Stimulated activated CD8-positive, alpha-beta memory T cell treated with anti-CD3 and anti-CD28 coated beads, Interleukin-12 subunit alpha, Interleukin-12 subunit beta, amount 100 ng/mL, for 1 hour (primary cell): ENCODE data around the gene OGFRL1.

Experiments used
- DNase-seq: peaks from one replicate; pipeline ENCODE4 v3.0.0-alpha.2; 2020; ENCODE audit warnings: low read depth

OGFRL1 gene

GRCh38 chr6:71287038-71287437 is 1.6 kb upstream of the OGFRL1 start:
- DNase-seq = no peak

GRCh38 chr6:71287926-71288227 is 734 bp upstream of the OGFRL1 start:
- DNase-seq = no peak

- no peak for DNase-seq
These were observed 609 bp downstream of the OGFRL1 start for GRCh38 chr6:71289039-71289801.

- DNase-seq = no peak
These were observed 1.2 kb downstream of the OGFRL1 start for GRCh38 chr6:71289802-71290175.

- DNase-seq = no peak
These were observed 2.0 kb downstream of the OGFRL1 start for GRCh38 chr6:71290611-71291010.

- no peak for DNase-seq
These were observed 3.4 kb downstream of the OGFRL1 start for GRCh38 chr6:71292001-71292400.

GRCh38 chr6:71294121-71294523 is 5.5 kb downstream of the OGFRL1 start:
- no peak for DNase-seq

- no peak for DNase-seq
These were observed 9.8 kb downstream of the OGFRL1 start for GRCh38 chr6:71298459-71298858.

GRCh38 chr6:71299541-71300470 is 11.2 kb downstream of the OGFRL1 start:
- no peak for DNase-seq

- no peak for DNase-seq
These were observed 12.1 kb downstream of the OGFRL1 start for GRCh38 chr6:71300561-71301168.

- no peak for DNase-seq
These were observed 12.9 kb downstream of the OGFRL1 start for GRCh38 chr6:71301546-71301945.

- no peak for DNase-seq
These were observed 21.0 kb downstream of the OGFRL1 start for GRCh38 chr6:71309656-71310055.

GRCh38 chr6:71310261-71310660 is 21.6 kb downstream of the OGFRL1 start:
- DNase-seq = no peak

GRCh38 chr6:71312089-71312488 is 23.5 kb downstream of the OGFRL1 start:
- no peak for DNase-seq

GRCh38 chr6:71317441-71317840 is 28.8 kb downstream of the OGFRL1 start:
- DNase-seq = no peak

GRCh38 chr6:71320041-71320440 is 31.4 kb downstream of the OGFRL1 start:
- DNase-seq = no peak

GRCh38 chr6:71321314-71321713 is 32.7 kb downstream of the OGFRL1 start:
- DNase-seq = no peak

GRCh38 chr6:71324194-71324785 is 35.7 kb downstream of the OGFRL1 start:
- no peak for DNase-seq

GRCh38 chr6:71326611-71327010 is 38.0 kb downstream of the OGFRL1 start:
- no peak for DNase-seq

GRCh38 chr6:71330501-71330900 is 41.9 kb downstream of the OGFRL1 start:
- no peak for DNase-seq

GRCh38 chr6:71332012-71332411 is 43.4 kb downstream of the OGFRL1 start:
- DNase-seq = no peak

GRCh38 chr6:71333050-71333449 is 44.4 kb downstream of the OGFRL1 start:
- no peak for DNase-seq

GRCh38 chr6:71333697-71334096 is 45.1 kb downstream of the OGFRL1 start:
- DNase-seq = no peak
